Stimulated activated CD8-positive, alpha-beta memory T cell treated with anti-CD3 and anti-CD28 coated beads, Interleukin-12 subunit alpha, Interleukin-12 subunit beta, amount 100 ng/mL, for 4 hours (primary cell): ENCODE measurements around the gene TTLL8.

Experiments used
- DNase-seq: peaks from one replicate; pipeline ENCODE4 v3.0.0-alpha.2; 2020; ENCODE audit warnings: low read depth

Gene TTLL8

GRCh38 chr22:50082961-50083461, 24.9 kb upstream of the TTLL8 start:
- DNase-seq, result no peak

GRCh38 chr22:50082197-50082715, 24.2 kb upstream of the TTLL8 start:
- no peak for DNase-seq

GRCh38 chr22:50081426-50082196, 23.5 kb upstream of the TTLL8 start:
- DNase-seq, result no peak

GRCh38 chr22:50080077-50080465, 22.0 kb upstream of the TTLL8 start:
- no peak for DNase-seq

GRCh38 chr22:50078761-50079160, 20.7 kb upstream of the TTLL8 start:
- no peak for DNase-seq

GRCh38 chr22:50078246-50078645, 20.1 kb upstream of the TTLL8 start:
- DNase-seq, result no peak

GRCh38 chr22:50076646-50077535, 18.8 kb upstream of the TTLL8 start:
- no peak for DNase-seq

- DNase-seq, result no peak
Measured at GRCh38 chr22:50074551-50075530, 16.7 kb upstream of the TTLL8 start.

GRCh38 chr22:50074056-50074455, 16.0 kb upstream of the TTLL8 start:
- no peak for DNase-seq

- DNase-seq, result no peak
Measured at GRCh38 chr22:50072714-50073538, 14.8 kb upstream of the TTLL8 start.

GRCh38 chr22:50072167-50072555, 14.1 kb upstream of the TTLL8 start:
- no peak for DNase-seq

- DNase-seq, result no peak
Measured at GRCh38 chr22:50071432-50072166, 13.5 kb upstream of the TTLL8 start.

- DNase-seq, result no peak
Measured at GRCh38 chr22:50070366-50070765, 12.3 kb upstream of the TTLL8 start.

- DNase-seq, result no peak
Measured at GRCh38 chr22:50068096-50068495, 10.0 kb upstream of the TTLL8 start.

GRCh38 chr22:50067244-50067643, 9.1 kb upstream of the TTLL8 start:
- DNase-seq, result no peak

- DNase-seq, result no peak
Measured at GRCh38 chr22:50064453-50064852, 6.4 kb upstream of the TTLL8 start.

- DNase-seq, result no peak
Measured at GRCh38 chr22:50063589-50064393, 5.7 kb upstream of the TTLL8 start.

GRCh38 chr22:50062509-50063135, 4.5 kb upstream of the TTLL8 start:
- no peak for DNase-seq
